SK-N-MC (cell line): ENCODE data around the gene PLEKHG4B.

Source experiments
- EZH2 ChIP-seq: fragments of 200-600 bp; sonication (generic); IDR thresholded peaks from one replicate; pipeline ENCODE4 v1.6.1; 2017; ENCODE audit warnings: antibody characterized with exemption
- FOXP2 ChIP-seq: optimal IDR thresholded peaks from 2 replicates; pipeline ENCODE3; 2011; ENCODE audit warnings: mild to moderate bottlenecking, moderate library complexity; ENCODE audit not compliant: insufficient read depth; ENCODE audit errors: extremely low read length, control extremely low read depth
- POLR2AphosphoS5 ChIP-seq: IDR thresholded peaks from 2 replicates; pipeline ENCODE4 v1.6.1; 2012; ENCODE audit warnings: mild to moderate bottlenecking, low read depth, low read length, borderline replicate concordance

GRCh38 chr5:141761-142160, 49.8 kb downstream of the PLEKHG4B start:
- TF ChIP-seq POLR2AphosphoS5 (no peak), EZH2 (no peak), FOXP2 (no peak)
